GM23338 (cell line): ENCODE measurements around the gene YIPF1.

ENCODE experiments used
- POLR2AphosphoS5 ChIP-seq: IDR thresholded peaks from 2 replicates; pipeline ENCODE4 v1.6.1; 2016; ENCODE audit warnings: antibody characterized with exemption, low read depth
- TF ChIP-seq, protein P1 (sequence below), 2 experiments: fragments of 200-600 bp in 1 of 2; sonication (generic) in 1 of 2; conservative IDR thresholded peaks; 2 replicates each; pipeline versions ENCODE4 v1.5.1 to v1.6.1; 2016 to 2017; ENCODE audit warnings: antibody characterized with exemption in 2 of 2, low read depth in 2 of 2, mild to moderate bottlenecking in 2 of 2, moderate library complexity in 1 of 2
- TF ChIP-seq, protein P2 (sequence below): IDR thresholded peaks from one replicate; pipeline ENCODE4 v1.6.1; 2018; ENCODE audit warnings: antibody characterized with exemption; ENCODE audit not compliant: unreplicated experiment
- TF ChIP-seq, protein P3 (sequence below): fragments of 250-450 bp; sonication (Bioruptor Pico); IDR thresholded peaks from 2 replicates; pipeline ENCODE4 v1.5.0; 2020; ENCODE audit warnings: mild to moderate bottlenecking, moderate library complexity

DNA sequence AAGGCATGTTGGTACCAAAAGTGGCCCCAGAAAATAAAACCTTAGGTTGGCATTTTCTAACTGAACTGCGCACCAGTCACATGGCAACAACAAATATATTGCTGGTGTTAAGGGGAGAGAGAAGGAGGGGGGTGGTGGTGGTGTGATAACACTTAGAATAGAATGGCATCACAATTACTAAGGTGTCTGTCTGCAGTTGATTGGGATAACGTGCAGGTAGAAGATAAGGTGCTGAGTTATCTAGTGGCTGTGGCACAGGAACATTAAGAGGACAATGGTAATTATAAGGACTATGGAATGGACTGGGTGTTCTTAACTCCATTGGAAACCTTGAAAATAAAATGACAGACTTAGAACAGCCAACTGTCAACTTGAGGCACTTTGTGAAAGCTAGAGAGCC lies 1.4 kb upstream of the YIPF1 start:
- TF ChIP-seq, protein P1, sequence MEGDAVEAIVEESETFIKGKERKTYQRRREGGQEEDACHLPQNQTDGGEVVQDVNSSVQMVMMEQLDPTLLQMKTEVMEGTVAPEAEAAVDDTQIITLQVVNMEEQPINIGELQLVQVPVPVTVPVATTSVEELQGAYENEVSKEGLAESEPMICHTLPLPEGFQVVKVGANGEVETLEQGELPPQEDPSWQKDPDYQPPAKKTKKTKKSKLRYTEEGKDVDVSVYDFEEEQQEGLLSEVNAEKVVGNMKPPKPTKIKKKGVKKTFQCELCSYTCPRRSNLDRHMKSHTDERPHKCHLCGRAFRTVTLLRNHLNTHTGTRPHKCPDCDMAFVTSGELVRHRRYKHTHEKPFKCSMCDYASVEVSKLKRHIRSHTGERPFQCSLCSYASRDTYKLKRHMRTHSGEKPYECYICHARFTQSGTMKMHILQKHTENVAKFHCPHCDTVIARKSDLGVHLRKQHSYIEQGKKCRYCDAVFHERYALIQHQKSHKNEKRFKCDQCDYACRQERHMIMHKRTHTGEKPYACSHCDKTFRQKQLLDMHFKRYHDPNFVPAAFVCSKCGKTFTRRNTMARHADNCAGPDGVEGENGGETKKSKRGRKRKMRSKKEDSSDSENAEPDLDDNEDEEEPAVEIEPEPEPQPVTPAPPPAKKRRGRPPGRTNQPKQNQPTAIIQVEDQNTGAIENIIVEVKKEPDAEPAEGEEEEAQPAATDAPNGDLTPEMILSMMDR (conservative IDR thresholded peaks at IDR 0.05; ENCODE audit: low read depth in 2 of 2): no peak
- TF ChIP-seq, protein P2, sequence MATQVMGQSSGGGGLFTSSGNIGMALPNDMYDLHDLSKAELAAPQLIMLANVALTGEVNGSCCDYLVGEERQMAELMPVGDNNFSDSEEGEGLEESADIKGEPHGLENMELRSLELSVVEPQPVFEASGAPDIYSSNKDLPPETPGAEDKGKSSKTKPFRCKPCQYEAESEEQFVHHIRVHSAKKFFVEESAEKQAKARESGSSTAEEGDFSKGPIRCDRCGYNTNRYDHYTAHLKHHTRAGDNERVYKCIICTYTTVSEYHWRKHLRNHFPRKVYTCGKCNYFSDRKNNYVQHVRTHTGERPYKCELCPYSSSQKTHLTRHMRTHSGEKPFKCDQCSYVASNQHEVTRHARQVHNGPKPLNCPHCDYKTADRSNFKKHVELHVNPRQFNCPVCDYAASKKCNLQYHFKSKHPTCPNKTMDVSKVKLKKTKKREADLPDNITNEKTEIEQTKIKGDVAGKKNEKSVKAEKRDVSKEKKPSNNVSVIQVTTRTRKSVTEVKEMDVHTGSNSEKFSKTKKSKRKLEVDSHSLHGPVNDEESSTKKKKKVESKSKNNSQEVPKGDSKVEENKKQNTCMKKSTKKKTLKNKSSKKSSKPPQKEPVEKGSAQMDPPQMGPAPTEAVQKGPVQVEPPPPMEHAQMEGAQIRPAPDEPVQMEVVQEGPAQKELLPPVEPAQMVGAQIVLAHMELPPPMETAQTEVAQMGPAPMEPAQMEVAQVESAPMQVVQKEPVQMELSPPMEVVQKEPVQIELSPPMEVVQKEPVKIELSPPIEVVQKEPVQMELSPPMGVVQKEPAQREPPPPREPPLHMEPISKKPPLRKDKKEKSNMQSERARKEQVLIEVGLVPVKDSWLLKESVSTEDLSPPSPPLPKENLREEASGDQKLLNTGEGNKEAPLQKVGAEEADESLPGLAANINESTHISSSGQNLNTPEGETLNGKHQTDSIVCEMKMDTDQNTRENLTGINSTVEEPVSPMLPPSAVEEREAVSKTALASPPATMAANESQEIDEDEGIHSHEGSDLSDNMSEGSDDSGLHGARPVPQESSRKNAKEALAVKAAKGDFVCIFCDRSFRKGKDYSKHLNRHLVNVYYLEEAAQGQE: no peak
- TF ChIP-seq POLR2AphosphoS5: no peak
- TF ChIP-seq, protein P3, sequence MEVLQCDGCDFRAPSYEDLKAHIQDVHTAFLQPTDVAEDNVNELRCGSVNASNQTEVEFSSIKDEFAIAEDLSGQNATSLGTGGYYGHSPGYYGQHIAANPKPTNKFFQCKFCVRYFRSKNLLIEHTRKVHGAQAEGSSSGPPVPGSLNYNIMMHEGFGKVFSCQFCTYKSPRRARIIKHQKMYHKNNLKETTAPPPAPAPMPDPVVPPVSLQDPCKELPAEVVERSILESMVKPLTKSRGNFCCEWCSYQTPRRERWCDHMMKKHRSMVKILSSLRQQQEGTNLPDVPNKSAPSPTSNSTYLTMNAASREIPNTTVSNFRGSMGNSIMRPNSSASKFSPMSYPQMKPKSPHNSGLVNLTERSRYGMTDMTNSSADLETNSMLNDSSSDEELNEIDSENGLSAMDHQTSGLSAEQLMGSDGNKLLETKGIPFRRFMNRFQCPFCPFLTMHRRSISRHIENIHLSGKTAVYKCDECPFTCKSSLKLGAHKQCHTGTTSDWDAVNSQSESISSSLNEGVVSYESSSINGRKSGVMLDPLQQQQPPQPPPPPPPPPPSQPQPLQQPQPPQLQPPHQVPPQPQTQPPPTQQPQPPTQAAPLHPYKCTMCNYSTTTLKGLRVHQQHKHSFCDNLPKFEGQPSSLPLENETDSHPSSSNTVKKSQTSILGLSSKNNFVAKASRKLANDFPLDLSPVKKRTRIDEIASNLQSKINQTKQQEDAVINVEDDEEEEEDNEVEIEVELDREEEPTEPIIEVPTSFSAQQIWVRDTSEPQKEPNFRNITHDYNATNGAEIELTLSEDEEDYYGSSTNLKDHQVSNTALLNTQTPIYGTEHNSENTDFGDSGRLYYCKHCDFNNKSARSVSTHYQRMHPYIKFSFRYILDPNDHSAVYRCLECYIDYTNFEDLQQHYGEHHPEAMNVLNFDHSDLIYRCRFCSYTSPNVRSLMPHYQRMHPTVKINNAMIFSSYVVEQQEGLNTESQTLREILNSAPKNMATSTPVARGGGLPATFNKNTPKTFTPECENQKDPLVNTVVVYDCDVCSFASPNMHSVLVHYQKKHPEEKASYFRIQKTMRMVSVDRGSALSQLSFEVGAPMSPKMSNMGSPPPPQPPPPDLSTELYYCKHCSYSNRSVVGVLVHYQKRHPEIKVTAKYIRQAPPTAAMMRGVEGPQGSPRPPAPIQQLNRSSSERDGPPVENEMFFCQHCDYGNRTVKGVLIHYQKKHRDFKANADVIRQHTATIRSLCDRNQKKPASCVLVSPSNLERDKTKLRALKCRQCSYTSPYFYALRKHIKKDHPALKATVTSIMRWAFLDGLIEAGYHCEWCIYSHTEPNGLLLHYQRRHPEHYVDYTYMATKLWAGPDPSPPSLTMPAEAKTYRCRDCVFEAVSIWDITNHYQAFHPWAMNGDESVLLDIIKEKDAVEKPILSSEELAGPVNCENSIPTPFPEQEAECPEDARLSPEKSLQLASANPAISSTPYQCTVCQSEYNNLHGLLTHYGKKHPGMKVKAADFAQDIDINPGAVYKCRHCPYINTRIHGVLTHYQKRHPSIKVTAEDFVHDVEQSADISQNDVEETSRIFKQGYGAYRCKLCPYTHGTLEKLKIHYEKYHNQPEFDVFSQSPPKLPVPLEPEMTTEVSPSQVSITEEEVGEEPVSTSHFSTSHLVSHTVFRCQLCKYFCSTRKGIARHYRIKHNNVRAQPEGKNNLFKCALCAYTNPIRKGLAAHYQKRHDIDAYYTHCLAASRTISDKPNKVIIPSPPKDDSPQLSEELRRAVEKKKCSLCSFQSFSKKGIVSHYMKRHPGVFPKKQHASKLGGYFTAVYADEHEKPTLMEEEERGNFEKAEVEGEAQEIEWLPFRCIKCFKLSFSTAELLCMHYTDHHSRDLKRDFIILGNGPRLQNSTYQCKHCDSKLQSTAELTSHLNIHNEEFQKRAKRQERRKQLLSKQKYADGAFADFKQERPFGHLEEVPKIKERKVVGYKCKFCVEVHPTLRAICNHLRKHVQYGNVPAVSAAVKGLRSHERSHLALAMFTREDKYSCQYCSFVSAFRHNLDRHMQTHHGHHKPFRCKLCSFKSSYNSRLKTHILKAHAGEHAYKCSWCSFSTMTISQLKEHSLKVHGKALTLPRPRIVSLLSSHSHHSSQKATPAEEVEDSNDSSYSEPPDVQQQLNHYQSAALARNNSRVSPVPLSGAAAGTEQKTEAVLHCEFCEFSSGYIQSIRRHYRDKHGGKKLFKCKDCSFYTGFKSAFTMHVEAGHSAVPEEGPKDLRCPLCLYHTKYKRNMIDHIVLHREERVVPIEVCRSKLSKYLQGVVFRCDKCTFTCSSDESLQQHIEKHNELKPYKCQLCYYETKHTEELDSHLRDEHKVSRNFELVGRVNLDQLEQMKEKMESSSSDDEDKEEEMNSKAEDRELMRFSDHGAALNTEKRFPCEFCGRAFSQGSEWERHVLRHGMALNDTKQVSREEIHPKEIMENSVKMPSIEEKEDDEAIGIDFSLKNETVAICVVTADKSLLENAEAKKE (CRISPR knock-in tag): no peak
